Measurements from ENCODE around the gene CACYBP.
A peak's percentile ranks its signal among the peaks of the same experiment; 100 is the strongest.

The CACYBP gene, protein sequence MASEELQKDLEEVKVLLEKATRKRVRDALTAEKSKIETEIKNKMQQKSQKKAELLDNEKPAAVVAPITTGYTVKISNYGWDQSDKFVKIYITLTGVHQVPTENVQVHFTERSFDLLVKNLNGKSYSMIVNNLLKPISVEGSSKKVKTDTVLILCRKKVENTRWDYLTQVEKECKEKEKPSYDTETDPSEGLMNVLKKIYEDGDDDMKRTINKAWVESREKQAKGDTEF
- long read RNA-seq, donor 1, transcript CACYBP-201 (6 exons, 2,766 nt), result major isoform, 58 of 280 reads
- long read RNA-seq, donor 1, transcript CACYBP-207 (5 exons, 804 nt), result minor isoform, 12 of 280 reads
- long read RNA-seq, donor 1, partial matches to known transcripts, result 61 of 280 reads
- long read RNA-seq, donor 1, other reads (novel, unspliced or antisense), result 141 of 280 reads
- long read RNA-seq, donor 2, transcript CACYBP-207 (5 exons, 804 nt), result minor isoform, 6 of 46 reads
- long read RNA-seq, donor 2, transcript CACYBP-201 (6 exons, 2,766 nt), result major isoform, 34 of 46 reads
- long read RNA-seq, donor 2, partial matches to known transcripts, result 0 of 46 reads
- long read RNA-seq, donor 2, other reads (novel, unspliced or antisense), result 0 of 46 reads
- long read RNA-seq, donor 3, transcript CACYBP-207 (5 exons, 804 nt), result minor isoform, 9 of 81 reads
- long read RNA-seq, donor 3, transcript CACYBP-201 (6 exons, 2,766 nt), result major isoform, 22 of 81 reads
- long read RNA-seq, donor 3, partial matches to known transcripts, result 44 of 81 reads
- long read RNA-seq, donor 3, other reads (novel, unspliced or antisense), result 5 of 81 reads
- long read RNA-seq, donor 4, transcript CACYBP-207 (5 exons, 804 nt), result minor isoform, 8 of 161 reads
- long read RNA-seq, donor 4, transcript CACYBP-201 (6 exons, 2,766 nt), result major isoform, 33 of 161 reads
- long read RNA-seq, donor 4, partial matches to known transcripts, result 33 of 161 reads
- long read RNA-seq, donor 4, other reads (novel, unspliced or antisense), result 82 of 161 reads
- long read RNA-seq, donor 5, transcript CACYBP-201 (6 exons, 2,766 nt), result major isoform, 43 of 200 reads
- long read RNA-seq, donor 5, partial matches to known transcripts, result 127 of 200 reads
- long read RNA-seq, donor 5, other reads (novel, unspliced or antisense), result 25 of 200 reads
- long read RNA-seq, donor 6, transcript CACYBP-207 (5 exons, 804 nt), result minor isoform, 5 of 169 reads
- long read RNA-seq, donor 6, transcript CACYBP-201 (6 exons, 2,766 nt), result major isoform, 43 of 169 reads
- long read RNA-seq, donor 6, partial matches to known transcripts, result 22 of 169 reads
- long read RNA-seq, donor 6, other reads (novel, unspliced or antisense), result 95 of 169 reads
- long read RNA-seq, donor 7, transcript CACYBP-201 (6 exons, 2,766 nt), result major isoform, 66 of 108 reads
- long read RNA-seq, donor 7, transcript CACYBP-207 (5 exons, 804 nt), result minor isoform, 13 of 108 reads
- long read RNA-seq, donor 7, partial matches to known transcripts, result 5 of 108 reads
- long read RNA-seq, donor 7, other reads (novel, unspliced or antisense), result 21 of 108 reads
- long read RNA-seq, donor 8, transcript CACYBP-201 (6 exons, 2,766 nt), result major isoform, 64 of 79 reads
- long read RNA-seq, donor 8, transcript CACYBP-207 (5 exons, 804 nt), result minor isoform, 5 of 79 reads
- long read RNA-seq, donor 8, partial matches to known transcripts, result 0 of 79 reads
- long read RNA-seq, donor 8, other reads (novel, unspliced or antisense), result 7 of 79 reads

DNA sequence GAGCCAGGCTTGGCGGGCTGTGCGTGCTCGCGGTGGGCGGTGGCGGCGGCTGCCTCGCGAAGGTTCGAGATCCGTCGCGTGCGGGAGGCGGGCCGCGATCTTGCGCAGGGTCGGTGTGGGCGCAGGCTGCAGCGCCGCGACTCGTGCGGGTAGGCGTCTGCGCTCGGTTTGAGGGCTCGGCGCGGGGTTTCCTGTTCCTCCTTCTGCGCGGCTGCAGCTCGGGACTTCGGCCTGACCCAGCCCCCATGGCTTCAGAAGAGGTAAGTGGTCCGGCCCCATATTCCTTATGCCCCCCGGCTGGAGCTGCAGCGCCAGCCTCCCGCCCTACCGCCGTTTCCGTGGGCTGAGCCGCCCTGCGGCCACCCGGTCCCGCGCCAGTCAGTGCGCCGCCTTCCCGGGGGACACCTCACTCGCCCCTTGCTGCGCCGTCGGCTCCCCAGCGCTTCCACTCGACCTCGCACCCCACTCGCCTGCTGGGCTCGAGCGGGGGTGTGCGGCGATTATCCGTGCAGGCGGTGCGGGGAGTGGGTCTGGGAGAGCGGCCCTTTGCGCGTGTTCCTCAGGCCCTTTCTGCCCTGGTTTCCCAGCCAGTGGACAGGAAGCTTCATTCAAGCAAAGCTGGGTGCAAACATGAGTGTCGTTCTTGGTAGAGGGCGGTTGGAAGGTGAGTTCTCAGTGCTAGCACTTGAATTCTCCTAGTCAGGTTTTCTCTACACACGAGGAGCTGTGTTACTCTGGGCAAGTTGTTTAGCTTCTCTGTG, at the start of gene CACYBP:
TSS of gene CACYBP (plus strand) at position 12 of the 761 bp plus-strand sequence. CDS start at position 246, 234 bp downstream.
- peak; percentile 94 for DNase-seq

DNA sequence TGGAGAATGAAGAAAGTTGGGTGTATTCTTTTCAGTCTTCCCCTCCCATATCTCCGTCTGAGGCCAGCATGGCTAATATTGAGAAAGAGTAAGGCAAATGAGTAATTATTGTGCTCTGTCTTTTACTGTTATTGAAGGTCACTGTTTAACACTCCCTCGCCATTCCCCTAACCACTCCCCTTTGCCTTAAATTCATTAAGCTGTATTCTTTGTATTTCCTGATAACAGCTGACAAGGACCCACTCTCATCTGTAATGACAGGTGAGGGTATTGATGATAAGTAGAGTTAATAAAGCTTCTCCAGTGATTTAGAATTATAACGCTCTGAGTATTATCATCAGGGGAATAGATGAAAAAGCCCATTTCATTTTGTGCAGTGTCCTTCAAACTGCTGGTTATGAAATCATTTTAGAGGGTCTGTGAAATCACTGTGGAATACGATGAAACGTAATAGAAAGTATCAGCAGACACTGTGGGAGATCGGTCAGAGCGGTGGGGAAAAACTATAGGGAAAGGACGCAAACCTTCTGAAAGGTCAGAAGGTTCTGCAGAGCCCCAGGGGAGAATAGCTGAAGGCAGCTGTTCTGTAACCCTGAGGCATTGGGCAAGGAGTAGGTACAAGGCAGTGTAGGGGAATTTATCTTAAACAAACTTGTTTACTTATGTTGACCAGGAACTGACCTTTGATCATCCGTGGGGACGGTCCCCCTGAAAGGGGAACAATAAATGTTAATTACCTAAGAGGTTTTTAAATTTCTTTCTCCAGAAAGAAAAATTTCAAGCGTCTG, 46.3 kb upstream of the CACYBP start:
- no peak for DNase-seq

DNA sequence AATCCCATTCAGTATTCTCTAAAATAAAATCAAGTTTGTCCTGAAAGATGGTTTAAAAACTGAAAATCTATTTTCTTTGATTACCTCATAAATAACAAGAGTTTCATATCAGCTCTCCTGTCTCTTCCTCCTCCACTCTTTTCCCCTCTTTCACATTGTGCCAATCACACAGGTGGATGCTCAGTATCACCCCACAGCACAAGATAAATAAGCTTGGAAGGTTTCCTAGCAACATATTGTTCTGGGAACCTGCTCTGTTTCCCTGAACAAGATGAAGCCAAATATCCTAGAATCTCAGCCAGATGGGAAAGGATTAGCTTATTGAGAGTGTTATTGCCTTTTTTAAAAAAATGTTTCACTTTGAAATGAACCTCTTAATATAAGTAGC, 45.7 kb upstream of the CACYBP start:
- DNase-seq, result no peak

DNA sequence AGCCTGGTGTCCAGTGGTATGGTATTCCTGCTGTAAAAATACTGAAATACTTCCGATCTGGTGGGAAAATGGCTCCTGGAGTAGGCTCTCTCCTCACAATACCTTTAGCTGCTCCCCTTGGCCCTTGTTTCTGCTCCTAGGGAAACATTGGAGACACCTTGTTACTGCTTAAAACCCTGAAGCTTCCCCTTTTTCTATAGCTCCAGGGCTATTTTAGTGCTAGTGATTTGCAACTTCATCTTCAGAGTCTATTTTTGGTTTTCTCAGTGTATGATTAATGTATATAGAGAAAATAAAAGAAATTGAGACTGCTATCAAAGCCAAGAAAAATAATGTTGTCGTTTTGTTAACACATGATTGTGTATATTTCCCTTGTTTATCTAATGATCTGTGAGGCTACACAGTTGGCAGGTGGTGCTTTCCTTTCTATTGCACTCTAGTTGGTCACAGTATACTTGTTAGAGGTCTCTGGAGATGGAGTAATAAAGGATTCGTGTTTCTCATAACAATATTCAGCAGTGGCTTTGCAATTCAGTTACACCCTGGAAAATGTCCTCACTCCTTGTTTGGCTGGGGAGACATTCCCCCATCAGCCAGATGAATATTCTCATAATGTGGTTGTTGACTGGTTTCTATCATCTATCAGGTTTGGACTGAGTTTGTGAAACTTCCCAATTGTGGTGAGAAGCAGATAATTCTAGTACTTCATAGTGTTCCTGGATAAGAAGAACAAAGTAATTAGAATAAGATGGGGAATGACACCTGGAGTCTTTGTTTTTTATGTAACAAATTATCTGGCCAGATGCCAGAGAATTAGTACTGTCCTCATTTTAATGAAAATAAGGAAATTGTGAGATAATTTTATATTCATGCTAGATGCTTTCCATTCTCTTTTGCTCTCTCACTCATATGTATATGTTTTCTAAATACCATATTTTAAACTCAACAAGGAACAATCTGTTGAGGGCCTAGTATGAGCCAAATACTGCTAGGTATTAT, 44.8 kb upstream of the CACYBP start:
- no peak for DNase-seq

DNA sequence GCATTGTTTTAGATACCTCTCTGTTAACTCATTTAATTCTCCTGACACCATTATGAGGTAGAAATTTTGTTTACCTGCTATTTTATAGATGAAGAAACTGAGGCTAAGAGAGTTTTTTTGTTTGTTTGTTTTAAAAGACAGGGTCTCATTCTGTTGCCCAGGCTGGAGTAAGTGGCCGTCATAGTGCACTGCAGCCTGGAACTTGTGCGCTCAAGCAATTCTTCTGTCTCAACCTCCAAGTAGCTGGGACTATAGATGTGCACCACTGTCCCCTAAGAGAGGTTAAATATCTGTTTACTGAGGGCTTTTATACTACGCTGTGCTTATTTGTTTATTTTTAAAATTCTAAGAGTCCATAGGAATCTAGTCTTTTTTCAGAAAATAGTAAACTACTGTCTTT, 43.7 kb upstream of the CACYBP start:
- DNase-seq, result no peak

DNA sequence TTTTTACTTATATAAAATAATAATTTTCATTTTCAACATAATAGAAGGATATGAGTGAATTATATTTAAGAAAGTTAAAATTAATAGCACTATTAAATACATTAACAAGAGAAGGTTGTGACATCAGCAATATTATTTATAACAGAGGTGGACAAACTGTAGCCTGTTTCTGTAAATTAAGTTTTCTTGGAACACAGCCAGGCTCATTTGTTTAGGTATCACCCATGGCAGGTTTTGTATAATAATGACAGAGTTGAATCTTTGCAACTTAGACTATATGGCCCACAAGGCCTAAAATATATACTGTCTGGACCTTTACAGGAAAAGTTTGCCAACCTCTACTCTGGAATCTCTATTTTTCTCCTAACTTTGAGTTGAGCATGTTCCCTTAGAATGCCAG, 42.8 kb upstream of the CACYBP start:
- no peak for DNase-seq

DNA sequence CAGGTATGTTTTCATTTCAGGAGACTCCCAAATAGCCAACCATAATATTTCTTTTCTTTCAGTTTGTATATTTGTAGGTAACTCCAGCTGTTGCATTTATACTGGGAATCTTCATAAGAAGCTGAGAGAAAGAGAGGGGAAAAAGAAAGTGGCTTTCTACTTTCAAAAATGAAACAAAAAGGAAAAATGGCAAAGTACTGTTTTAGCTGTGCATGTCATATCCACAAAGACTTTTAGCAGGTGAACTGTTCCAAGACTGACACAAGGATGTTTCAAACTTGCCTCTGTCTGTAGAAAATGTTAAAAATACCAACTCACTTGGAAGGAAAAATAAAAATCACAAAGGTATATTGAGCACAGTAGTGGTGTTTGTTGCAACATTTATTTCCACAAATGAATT, 41.9 kb upstream of the CACYBP start:
- no peak for DNase-seq

DNA sequence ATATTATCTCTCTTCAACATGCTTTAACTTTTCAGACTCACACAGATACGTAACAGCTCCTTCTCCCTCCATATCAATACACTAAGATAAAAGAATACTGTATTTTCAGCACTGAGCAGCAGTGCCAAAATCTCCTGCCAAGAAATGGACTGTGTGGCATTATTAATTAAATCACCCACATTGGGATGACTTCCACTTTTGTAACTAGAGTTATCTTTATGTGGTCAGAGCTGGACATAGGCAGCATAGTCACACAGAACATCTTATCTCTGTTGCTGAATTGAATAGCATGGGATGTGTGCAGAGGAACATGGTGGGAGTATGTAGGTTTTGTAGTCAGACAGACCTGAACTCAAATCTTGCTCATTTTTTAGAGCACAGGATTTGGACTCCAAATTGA, 41.4 kb upstream of the CACYBP start:
- DNase-seq, result no peak

DNA sequence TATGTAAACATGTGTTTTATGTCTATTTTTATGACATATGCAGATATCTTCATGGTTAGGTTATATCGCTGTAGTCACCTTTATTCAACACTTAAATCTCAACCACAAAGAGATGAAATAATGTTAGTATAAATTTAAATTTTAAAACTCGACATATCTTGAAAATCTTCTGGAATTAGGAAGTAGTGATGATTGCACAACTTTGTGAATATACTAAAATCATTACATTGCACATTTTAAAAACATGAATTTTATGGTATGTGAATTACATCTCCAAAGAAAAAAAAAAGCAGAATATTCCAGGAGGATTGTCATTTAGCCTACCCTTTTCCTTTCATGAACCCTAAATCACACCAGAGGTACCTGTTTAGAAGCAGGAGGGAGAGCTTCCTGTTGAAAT, 39.4 kb upstream of the CACYBP start:
- DNase-seq, result no peak

DNA sequence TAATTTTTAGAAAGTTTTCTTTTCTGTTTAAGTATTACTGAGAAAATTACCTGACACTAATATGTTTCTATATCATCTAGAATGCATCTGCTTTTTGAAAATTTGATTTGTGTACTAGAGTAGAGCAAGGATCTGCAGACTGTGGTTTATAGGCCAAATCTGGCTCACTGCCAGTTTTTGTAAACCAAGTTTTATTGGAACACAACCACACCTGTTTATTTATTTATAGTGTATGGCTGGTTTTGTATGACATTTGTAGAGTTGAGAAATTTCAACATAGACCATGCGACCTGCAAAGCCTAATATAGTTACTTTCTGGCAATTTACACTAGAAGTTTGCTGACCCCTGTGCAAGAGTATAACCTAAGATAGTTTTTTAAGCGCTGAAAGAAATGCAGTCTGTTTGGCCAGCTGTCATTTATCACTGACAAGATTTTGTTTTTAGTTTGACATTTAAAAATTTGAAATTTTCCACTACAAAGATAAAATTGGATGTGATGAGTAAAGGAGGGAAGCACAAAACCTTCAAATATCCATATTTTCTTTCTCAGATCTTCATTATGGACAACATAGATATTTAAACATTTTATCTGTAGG, 36.1 kb upstream of the CACYBP start:
- no peak for DNase-seq

DNA sequence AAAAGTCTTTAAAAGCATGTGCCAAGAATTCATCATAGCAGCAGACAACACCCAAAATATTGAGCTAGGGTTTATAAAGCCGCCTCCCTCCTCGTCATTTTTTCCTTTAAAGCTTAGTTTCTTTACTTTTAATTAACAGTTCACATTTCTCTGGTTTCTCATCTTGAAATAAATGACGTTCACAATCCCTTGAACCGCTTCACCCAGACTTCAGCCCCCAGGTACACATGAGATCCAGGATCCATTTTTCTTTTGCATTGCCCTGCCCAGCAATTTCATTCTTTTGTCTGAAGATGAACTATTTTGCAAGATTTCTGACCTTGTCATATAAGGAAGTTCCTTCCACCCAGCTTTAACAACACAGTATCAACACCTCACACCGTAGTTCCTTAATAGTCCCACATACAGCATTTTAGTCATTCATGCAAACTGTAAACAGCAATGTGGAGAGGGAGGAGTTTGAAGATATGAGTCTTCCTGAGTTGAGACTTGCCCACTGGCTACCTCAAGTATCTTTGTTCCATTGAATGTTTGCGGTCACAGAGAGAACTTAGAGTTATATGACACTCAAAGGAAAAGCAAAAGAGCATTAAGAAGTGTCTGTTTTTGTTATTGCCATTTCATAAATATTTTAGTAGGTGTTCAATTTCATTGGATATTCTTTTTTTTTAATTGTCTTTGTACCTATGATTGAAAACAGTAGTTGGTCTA, 35.3 kb upstream of the CACYBP start:
- DNase-seq, result no peak

DNA sequence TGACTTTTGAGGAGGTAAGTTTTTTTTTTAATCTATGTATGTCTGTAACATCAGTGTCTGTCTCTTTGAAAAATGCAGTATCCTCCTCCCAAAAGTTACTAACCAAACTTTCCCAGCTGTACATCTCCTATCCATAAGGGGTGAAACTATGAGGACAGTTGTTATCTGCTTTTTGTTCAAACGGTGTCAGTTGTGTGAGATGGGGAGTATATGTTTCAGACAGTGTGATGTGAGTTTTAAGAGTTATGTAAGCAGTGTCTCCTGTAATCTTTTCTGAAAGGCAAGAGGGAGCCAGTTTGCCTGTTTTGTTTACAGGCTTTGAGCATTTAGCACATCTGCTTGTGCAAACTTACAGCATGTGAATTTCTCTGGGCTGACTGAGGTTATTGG, 34.8 kb upstream of the CACYBP start:
- DNase-seq, result no peak

DNA sequence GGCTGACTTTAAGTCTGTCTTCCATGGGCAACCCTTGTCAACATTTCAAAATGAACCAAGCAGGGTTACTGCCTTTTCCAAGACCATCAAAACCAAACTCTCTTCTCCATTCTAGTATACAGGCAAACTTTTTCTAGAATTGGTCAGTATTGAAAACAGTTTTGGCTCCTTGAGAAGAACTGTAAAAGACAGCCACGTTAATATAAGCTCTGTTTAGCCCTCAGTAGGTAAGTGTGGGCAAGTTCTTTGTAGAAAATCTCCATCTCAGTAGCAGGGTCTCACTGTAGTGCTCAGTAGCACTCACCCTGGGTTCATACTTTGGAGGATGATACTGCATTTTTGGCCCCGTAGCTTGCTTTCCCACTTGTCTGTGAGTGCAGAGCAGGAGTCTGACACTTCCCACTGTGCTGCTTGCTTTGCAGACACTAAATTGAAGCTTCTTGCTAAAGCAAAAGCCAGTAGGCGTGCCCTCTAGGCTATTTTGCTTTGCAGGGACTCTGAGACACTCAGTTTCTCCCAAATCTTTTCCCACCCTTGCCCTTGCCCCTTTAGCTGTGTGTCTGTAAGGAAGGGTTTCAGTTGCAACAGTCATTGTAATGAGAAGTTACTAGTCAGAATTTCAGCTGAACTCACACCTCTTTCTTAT, 34.3 kb upstream of the CACYBP start:
- DNase-seq, result no peak

DNA sequence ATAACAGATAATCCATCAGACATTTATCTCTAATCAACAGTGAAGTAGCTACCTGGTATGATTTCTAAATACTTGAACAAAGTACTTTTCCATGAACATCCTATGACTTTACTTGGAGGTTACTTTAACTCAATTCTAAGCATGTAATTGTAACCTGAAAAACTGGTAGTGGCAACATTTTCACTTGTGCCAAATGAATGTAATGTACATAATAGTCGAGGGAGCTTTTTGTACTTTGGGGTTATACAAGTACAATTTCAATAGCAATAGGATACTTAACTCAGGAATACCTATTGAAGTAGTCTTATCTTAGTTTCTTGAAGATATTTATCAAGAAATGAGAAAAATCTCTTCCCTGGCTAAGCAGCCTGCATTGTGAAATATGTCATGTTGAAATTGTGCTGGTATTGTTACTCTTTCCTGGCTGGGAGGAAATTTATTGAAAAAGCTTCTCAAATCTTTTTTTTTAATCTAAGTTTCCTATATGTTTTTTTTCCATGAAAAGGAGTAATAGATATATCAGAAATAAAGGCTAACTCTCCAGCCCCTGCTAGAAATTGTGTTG, 33.7 kb upstream of the CACYBP start:
- DNase-seq, result no peak

DNA sequence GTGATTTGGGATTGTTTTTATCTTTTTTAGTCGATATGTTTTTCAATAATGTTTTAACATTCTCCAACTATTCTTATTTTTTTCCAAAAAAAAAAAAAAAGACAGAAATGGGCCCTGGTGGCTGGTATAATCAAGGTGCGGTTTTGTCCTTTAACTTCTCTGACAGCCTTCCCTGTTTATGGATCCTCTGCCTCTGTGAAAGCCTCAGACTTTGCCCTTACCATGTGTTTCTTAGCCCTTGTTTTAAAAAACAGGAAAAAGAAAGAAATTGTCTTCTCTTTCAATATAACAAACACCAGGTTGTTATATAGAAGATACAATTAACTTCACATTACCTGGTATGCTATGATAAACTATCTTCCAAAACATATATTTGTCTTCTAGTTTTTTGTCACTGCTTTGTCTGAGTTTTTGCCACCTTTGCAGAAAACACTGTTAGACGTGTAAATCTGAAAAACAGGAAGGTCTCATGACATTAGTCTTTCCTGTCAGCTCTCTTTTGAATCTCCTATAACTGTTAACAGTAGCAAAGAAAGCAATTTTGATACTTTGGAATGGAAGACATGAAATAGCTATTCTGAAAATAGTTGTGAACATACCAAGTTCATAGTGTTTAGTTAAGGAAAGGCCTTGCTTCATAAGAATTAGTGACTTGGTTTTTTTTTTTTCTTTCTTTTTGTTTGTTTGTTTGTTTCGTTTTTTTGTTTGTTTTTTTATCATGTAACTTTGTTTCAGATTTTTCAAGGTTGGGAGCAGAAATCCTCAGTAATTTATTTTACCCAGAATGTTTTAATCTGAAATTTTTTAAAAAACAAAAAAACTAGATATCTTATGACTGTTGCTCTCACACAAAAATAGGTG, 31.7 kb upstream of the CACYBP start:
- DNase-seq, result no peak

DNA sequence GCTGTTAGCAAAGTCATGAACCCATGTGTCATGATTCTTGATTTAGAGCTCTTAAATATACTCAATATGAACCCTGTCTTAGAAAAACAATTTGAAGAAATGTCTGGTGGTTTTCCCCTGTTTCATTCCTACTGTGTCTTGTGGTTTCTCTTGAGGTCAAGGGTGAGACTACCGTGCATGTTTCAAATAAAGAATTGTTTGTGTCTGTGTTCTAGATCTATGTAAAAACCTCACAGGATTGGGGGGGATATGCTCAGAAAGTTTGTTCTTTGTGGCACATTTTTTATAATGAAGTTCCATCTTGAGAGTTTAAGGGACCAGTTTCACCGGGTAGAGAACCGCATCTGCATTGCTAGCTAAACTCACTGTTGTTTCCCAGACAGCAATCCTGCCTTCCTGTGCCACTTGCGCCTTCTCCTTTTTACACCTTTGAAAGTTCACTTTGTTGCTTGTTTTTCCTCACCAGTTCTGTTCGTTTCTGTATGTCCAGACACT, 30.9 kb upstream of the CACYBP start:
- DNase-seq, result no peak
